GM13977 (cell line): Measurements from ENCODE around the gene PREX1.

Source experiments
- DNase-seq: peaks from one replicate; pipeline ENCODE4 v3.0.0; 2012; ENCODE audit warnings: low spot score
- in situ Hi-C: fragments of 300-500 bp; cut with MboI; formaldehyde crosslinking; loops from one replicate; pipeline ENCODE4 v1.12.0; 2022; ENCODE audit warnings: low sequenced_read_pairs, low pct_unique_long_range_greater_than_20kb, mixed read lengths, inconsistent platforms; ENCODE audit not compliant: unreplicated experiment
- TF ChIP-seq, protein P1 (sequence below): IDR thresholded peaks from 2 replicates; pipeline ENCODE4 v1.5.1; 2012; ENCODE audit warnings: mild to moderate bottlenecking, control low read depth; ENCODE audit not compliant: insufficient read depth; ENCODE audit errors: extremely low read depth, missing control alignments

The PREX1 gene

DNA sequence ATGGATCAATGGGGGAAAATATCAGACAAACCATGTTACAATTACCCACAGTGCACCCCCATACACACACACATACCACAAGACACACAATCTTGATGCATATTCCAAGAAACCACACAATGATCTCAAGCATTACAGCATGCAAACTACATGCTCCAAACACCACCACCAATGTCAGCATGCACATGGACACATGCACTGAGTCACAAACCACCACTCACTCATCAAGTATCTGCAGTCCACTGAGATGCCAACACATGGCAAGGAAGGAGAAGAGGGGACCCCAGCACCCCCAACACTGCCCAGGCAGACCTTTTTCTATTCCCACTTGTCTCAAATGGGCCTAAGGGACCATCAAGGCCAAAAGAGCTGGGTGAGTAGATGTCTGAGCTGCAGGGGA lies 91.6 kb downstream of the PREX1 start:
- TF ChIP-seq, protein P1, sequence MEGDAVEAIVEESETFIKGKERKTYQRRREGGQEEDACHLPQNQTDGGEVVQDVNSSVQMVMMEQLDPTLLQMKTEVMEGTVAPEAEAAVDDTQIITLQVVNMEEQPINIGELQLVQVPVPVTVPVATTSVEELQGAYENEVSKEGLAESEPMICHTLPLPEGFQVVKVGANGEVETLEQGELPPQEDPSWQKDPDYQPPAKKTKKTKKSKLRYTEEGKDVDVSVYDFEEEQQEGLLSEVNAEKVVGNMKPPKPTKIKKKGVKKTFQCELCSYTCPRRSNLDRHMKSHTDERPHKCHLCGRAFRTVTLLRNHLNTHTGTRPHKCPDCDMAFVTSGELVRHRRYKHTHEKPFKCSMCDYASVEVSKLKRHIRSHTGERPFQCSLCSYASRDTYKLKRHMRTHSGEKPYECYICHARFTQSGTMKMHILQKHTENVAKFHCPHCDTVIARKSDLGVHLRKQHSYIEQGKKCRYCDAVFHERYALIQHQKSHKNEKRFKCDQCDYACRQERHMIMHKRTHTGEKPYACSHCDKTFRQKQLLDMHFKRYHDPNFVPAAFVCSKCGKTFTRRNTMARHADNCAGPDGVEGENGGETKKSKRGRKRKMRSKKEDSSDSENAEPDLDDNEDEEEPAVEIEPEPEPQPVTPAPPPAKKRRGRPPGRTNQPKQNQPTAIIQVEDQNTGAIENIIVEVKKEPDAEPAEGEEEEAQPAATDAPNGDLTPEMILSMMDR: no peak
- in situ Hi-C loops: no loop called here
- no peak for DNase-seq

DNA sequence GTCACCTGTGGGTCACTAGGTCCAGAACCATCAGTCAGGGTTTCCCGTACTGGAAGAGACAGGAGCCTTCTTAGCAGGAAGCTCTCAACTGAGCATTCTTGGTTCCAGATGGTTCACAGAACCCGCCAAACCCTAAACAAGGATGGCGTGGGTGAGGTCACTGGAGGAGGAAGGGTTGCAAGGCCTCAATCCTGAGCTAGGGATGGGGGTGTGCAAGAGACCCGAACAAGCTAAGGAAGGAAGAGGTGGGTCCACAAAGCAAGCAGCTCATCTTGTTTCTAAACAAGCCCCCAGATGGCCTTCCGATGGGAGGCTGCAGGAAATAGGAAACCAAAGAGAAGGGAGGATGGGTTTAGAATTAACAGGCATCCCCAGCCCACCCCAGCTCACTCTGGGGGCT lies 92.7 kb downstream of the PREX1 start:
- DNase-seq: no peak
- TF ChIP-seq, protein P1: no peak
- in situ Hi-C loops: no loop called here

GRCh38 chr20:48734104-48734749 lies 93.6 kb downstream of the PREX1 start:
- in situ Hi-C loops: no loop called here
- no peak for DNase-seq
- TF ChIP-seq, protein P1: no peak

GRCh38 chr20:48733296-48733790 lies 94.5 kb downstream of the PREX1 start:
- TF ChIP-seq, protein P1: no peak
- in situ Hi-C loops: no loop called here
- DNase-seq: no peak

DNA sequence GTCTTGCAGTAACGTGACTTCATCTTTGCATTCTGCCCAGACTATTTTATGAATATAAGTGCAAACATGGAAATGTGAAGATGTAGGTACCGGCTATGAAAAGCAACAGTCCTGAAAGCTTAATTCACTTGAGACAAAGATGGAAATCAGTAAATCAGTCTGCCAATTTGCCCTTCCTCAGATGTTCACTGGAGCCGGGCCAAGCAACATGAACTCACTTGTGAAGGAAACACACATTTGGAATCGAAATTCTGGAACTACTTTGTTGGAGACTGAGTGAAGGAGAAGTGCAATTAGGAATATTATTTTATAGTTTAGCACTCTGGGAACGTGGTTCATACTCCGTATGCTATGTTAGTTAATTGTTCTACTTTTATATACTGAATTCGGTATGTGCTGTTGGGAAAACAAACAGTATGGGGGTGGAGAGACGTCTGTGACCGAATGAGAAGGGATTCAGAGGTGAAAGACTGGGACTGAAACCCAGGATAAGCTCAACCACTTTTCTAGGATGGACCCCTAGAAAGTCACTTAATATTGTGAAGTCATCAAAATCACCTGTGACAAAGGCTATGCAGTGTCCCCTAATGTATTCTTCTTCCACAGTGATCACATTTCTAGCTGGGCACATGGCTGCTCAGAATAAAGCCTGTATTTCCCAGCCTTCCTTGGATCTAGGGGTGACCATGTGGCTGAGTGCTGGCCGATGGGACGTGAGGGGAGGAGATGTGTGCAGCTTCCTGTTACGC lies 95.5 kb downstream of the PREX1 start:
- in situ Hi-C loops: no loop called here
- DNase-seq: no peak
- TF ChIP-seq, protein P1: no peak

DNA sequence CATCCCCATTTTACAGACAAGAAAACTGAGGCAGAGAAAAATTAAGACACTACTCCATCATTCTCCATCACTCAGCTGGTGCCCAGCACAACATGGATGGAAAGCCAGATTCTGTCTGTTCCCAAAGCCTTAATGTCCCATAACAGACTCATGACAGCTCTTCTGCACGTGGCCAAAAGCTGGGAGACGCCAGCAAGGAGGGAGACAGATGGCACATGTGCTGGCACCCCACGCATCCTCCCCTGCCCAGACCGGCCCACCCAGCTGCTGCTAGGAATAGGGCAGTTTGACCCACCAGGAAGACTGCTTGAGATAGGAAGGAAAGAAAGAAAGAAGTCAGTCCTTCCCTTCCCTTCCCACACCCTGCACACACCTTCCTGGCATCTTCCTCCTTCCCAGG lies 96.3 kb downstream of the PREX1 start:
- in situ Hi-C loops: no loop called here
- TF ChIP-seq, protein P1: no peak
- DNase-seq: no peak
